Small intestine (tissue), 7 donors: Measurements from ENCODE around the gene PSD2. TPM values are rescaled to one million over a fixed set of nuclear protein-coding genes. Genes with fewer than 3 reads are reported as not detected.

ENCODE experiments used
- DNase-seq, 2 donors: peaks; one replicate each; pipeline versions ENCODE4 v3.0.0 to v3.0.0-alpha.2; 2013
- FAIRE-seq: peaks from 2 replicates; lab custom pipeline; 2012; peaks lifted over from hg19 to GRCh38; lab: Jason Lieb, UNC
- H3K27ac ChIP-seq, 3 donors: one replicate each; pipeline ENCODE4 v1.5.1; 2013; ENCODE audit warnings: low read length in 2 of 3, mild to moderate bottlenecking in 2 of 3, control low read depth in 1 of 3, inconsistent platforms in 1 of 3, low read depth in 1 of 3, moderate library complexity in 1 of 3
- H3K27me3 ChIP-seq, 3 donors: one replicate each; pipeline ENCODE4 v1.6.1; 2013; ENCODE audit warnings: low read length in 3 of 3, inconsistent platforms in 1 of 3; ENCODE audit not compliant: control insufficient read depth in 3 of 3, insufficient read depth in 3 of 3
- H3K36me3 ChIP-seq, 3 donors: one replicate each; pipeline ENCODE4 v1.6.1; 2013; ENCODE audit warnings: low read length in 3 of 3, inconsistent platforms in 1 of 3, low read depth in 1 of 3, mild to moderate bottlenecking in 1 of 3, moderate library complexity in 1 of 3; ENCODE audit not compliant: control insufficient read depth in 3 of 3, insufficient read depth in 2 of 3
- H3K4me1 ChIP-seq, 3 donors: one replicate each; pipeline ENCODE4 v1.6.1; 2013; ENCODE audit warnings: low read length in 2 of 3, inconsistent platforms in 1 of 3, low read depth in 1 of 3, mild to moderate bottlenecking in 1 of 3, moderate library complexity in 1 of 3; ENCODE audit not compliant: control insufficient read depth in 3 of 3, insufficient read depth in 2 of 3
- H3K4me3 ChIP-seq, 3 donors: one replicate each; pipeline ENCODE4 v1.5.1; 2013; ENCODE audit warnings: low read length in 3 of 3, control low read depth in 1 of 3, inconsistent platforms in 1 of 3, low read depth in 1 of 3, mild to moderate bottlenecking in 1 of 3, moderate library complexity in 1 of 3
- H3K9me3 ChIP-seq, 2 donors: one replicate each; pipeline ENCODE4 v1.6.1; 2013; ENCODE audit warnings: low read depth in 1 of 2, low read length in 1 of 2; ENCODE audit not compliant: control insufficient read depth in 2 of 2, insufficient read depth in 1 of 2
- WGBS, 3 donors: extraction: QIAGEN DNeasy Blood & Tissue Kit; methylation state at CpG; one replicate each; pipeline ENCODE4 v1.1.7; 2013; 5-methylcytosine and 5-hydroxymethylcytosine counted together
- polyA plus RNA-seq, 4 donors: library from polyadenylated mRNA; stranded (reverse) in 3 of 4; unstranded in 1 of 4; fragments of 200-250 nt in 3 of 4; fragments of 120-200 nt in 1 of 4; gene quantifications; one replicate each; pipeline versions ENCODE4 v1.2.1 to v1.2.3, GENCODE V29; 2013
- donor health status: healthy with polysubstance abuse.
- donor health status: control.
- donor health status: control.
- donor health status: Bipolar disorder and iron deficiency.
- donor health status: healthy.

The PSD2 gene
- polyA plus RNA-seq, 4 donors: 0.12 to 0.34 TPM; not detected in 2

DNA sequence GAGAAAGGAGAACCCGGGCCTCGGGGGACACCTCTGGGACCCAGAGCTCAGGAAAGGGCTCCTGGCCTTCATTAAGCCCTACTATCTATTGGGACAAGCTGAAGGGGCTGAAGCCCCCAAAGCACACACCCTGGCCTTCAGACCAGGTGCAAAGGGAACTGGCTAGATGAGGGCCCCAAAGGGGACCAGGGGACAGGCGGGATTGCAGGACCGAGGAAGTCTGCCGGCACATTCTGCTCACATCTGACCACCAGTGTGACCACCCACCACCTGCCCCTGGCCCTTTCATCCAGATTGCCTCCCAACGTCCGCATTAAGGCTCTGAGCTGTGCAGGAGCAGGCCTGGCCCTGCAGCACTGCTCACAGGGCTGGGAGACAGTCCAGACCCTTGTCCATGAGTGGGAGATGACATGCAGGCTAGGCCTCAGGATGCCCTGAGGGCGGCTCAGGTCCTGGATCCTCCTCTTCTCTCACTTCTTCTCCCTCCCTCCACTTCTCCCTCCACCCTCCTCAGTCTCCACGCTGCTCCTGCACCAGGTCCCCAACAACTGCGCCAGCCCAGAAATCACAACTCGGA lies 19.2 kb downstream of the PSD2 start:
- WGBS, 3 donors: 86 to 89% (median 89%) methylated on average over 11 of the region's 11 CpGs
- DNase-seq: no peak
- FAIRE-seq: no peak
- H3K27ac ChIP-seq: no peak overlapping the region
- H3K4me3 ChIP-seq: no peak overlapping the region
- peaks cover 0 to 2% (median 0%) of the 10 kb centered on the region in 3 donors for H3K27me3 ChIP-seq
- no peaks in the 10 kb centered on the region for H3K9me3 ChIP-seq
- H3K36me3 ChIP-seq: no peaks in the 10 kb centered on the region
- H3K4me1 ChIP-seq: no peaks in the 10 kb centered on the region

DNA sequence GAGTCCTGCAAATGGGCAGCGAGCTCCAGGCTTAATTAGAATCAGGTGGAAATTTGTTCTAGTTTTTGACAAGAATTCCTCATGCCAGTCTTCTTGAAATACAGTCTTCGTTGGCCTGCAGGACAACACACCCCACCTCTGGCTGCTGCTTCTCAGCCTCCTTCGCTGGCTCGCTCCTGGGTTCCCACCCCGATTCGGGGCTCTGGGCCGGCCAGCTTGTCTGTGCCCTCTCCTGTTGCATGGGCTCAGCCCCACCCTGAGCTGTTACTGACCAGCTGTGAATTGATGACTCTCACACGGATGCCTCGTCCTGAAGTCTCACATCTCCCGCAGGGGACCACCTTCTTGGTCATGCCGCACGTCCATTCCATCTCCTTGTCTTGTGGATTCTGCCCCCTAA lies 21.0 kb downstream of the PSD2 start:
- 84 to 88% (median 85%) methylated on average over 12 of the region's 12 CpGs for WGBS, 3 donors

DNA sequence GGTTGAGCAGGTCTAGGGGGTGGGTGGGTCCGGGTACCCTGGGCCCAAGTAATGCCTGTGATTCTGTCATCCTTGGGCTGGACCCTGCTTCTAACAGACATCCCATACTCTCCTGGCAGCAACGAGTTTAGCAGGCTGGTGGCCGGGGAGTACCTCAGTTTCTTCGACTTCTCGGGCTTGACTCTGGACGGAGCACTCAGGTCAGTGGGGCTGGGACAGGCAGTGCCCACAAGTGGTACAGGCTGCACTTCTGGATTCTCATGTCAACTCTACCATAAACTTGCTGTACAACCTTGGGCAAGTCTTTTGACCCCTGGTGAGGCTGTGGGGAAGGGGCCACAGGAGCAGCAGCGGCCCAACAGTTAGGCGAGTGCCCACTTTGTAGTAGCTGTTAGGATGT lies 21.8 kb downstream of the PSD2 start:
- Histone ChIP-seq H3K4me1 (no peaks in the 10 kb centered on the region), H3K27ac (no peak overlapping the region), H3K4me3 (no peak overlapping the region), H3K27me3 (peaks cover 0 to 2% (median 0%) of the 10 kb centered on the region in 3 donors), H3K9me3 (no peaks in the 10 kb centered on the region), H3K36me3 (no peaks in the 10 kb centered on the region)
- 81 to 88% (median 81%) methylated on average over 8 of the region's 8 CpGs for WGBS, 3 donors
- DNase-seq (no peak), FAIRE-seq (no peak)

More for the DNA sequence above, 21.0 kb downstream of the PSD2 start:
- no peak for FAIRE-seq
- peaks cover 0 to 2% (median 0%) of the 10 kb centered on the region in 3 donors for H3K27me3 ChIP-seq
- no peak for DNase-seq
- no peaks in the 10 kb centered on the region for H3K4me1 ChIP-seq
- no peaks in the 10 kb centered on the region for H3K36me3 ChIP-seq
- H3K4me3 ChIP-seq: no peak overlapping the region
- H3K9me3 ChIP-seq: no peaks in the 10 kb centered on the region
- no peak overlapping the region for H3K27ac ChIP-seq

DNA sequence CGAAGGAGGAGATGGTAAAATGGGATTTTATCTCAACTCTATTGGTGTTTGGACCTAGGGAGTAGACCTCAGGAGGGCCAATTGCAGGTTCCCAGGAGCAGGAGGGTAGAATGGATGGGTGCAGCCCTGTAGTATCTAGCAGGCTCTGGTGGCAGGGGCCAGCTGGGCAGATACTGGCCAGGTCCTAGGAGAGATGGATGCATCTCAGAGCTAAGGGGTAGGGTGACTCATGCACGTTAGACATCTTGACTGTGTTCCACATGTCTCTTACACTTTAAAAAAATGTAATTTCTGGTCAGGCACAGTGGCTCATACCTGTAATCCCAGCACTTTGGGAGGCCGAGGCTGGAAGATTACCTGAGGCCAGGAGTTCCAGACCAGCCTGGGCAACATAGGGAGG lies 22.4 kb downstream of the PSD2 start:
- Histone ChIP-seq H3K27ac (no peak overlapping the region), H3K27me3 (peaks cover 0 to 2% (median 0%) of the 10 kb centered on the region in 3 donors), H3K9me3 (no peaks in the 10 kb centered on the region), H3K4me3 (no peak overlapping the region), H3K4me1 (no peaks in the 10 kb centered on the region), H3K36me3 (no peaks in the 10 kb centered on the region)
- 57 to 80% (median 75%) methylated on average over 3 of the region's 3 CpGs for WGBS, 3 donors
- no peak for DNase-seq
- no peak for FAIRE-seq

DNA sequence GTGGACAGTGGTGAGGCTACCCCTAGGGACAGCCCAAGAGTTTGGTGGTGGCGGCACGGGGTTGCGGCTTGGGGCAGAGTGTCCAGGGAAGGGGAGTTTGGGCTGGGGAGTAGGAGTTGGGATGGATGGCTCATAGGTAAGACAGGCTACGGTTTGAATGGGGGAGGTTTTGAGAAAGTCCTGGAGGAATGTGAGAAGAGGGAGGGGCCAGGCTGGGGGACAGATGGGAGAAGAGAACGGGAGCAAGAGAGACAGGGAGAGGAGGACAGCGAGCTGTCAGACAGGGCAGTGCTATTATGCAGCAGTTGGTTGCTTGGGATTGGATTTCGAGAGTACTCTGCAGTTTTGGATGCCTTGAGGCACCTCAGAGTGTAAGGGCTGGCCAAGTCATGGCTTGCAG lies 24.5 kb downstream of the PSD2 start:
- no peak for FAIRE-seq
- WGBS, 3 donors: 60 to 64% (median 63%) methylated on average over 7 of the region's 7 CpGs
- Histone ChIP-seq H3K4me3 (no peak overlapping the region), H3K4me1 (no peaks in the 10 kb centered on the region), H3K27me3 (peaks cover 0 to 2% (median 0%) of the 10 kb centered on the region in 3 donors), H3K9me3 (no peaks in the 10 kb centered on the region), H3K36me3 (no peaks in the 10 kb centered on the region), H3K27ac (no peak overlapping the region)
- DNase-seq: no peak

DNA sequence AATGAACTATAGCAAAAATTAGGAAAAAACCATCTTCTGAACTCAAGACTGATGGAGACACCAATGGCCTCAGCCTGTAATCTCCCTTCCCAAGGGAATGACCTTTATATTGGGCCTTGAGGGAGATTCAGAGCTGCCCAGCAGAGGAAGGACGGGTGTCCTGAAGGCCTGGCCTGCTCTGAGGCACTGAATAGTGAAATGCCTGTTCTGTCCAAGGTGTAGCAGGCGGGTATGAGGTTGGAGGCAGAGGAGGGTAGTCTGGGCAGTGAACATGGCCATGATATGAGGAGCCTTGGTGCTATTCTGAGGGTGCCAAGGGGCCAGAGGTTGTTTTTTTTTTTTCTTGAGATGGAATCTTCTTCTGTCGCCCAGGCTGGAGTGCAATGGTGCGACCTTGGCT lies 25.0 kb downstream of the PSD2 start:
- Histone ChIP-seq H3K36me3 (no peaks in the 10 kb centered on the region), H3K27me3 (peaks cover 0 to 2% (median 0%) of the 10 kb centered on the region in 3 donors), H3K27ac (no peak overlapping the region), H3K9me3 (no peaks in the 10 kb centered on the region), H3K4me1 (no peaks in the 10 kb centered on the region), H3K4me3 (no peak overlapping the region)
- WGBS, 3 donors: 77 to 88% (median 84%) methylated on average over 3 to 4 of the region's 4 CpGs
- FAIRE-seq (no peak), DNase-seq (no peak)

DNA sequence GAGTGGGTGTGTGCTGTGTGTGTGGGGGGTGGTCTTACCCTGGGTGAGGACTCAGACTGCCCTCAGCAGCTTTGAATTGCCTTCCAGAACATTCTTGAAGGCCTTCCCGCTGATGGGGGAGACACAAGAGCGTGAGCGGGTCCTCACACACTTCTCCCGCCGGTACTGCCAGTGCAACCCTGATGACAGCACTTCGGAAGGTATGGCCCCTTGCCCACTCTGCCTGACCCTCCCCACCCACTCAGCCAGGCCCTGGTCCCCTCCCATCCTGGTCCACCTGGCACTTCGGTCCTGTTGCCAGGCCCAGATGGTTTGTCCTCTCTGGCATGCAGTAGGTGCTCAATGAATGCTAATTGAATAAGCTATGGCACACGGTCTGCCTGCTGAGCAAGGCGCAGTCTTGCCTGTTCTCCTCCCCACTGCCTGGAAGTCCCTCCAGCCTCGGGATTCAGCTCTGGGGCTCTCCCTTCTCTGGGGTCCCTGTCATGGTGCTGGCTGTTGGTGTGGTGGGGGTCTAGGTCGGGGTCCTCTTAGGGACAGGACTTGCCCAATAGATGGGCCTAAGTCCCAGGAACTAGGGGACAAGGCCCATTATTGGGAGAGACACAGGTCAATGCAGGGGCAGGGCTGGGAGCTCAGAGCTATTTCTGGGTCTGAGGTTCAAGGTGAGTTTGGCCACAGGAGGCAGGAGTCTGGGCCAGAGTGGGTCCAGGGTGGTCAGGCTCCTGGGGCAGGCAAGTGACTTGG lies 26.4 kb downstream of the PSD2 start:
- Histone ChIP-seq H3K9me3 (no peaks in the 10 kb centered on the region), H3K27me3 (peaks cover 0 to 2% (median 0%) of the 10 kb centered on the region in 3 donors), H3K27ac (no peak overlapping the region), H3K4me1 (no peaks in the 10 kb centered on the region), H3K36me3 (no peaks in the 10 kb centered on the region), H3K4me3 (no peak overlapping the region)
- FAIRE-seq: no peak
- no peak for DNase-seq
- WGBS, 3 donors: 85 to 89% (median 88%) methylated on average over 11 of the region's 11 CpGs

DNA sequence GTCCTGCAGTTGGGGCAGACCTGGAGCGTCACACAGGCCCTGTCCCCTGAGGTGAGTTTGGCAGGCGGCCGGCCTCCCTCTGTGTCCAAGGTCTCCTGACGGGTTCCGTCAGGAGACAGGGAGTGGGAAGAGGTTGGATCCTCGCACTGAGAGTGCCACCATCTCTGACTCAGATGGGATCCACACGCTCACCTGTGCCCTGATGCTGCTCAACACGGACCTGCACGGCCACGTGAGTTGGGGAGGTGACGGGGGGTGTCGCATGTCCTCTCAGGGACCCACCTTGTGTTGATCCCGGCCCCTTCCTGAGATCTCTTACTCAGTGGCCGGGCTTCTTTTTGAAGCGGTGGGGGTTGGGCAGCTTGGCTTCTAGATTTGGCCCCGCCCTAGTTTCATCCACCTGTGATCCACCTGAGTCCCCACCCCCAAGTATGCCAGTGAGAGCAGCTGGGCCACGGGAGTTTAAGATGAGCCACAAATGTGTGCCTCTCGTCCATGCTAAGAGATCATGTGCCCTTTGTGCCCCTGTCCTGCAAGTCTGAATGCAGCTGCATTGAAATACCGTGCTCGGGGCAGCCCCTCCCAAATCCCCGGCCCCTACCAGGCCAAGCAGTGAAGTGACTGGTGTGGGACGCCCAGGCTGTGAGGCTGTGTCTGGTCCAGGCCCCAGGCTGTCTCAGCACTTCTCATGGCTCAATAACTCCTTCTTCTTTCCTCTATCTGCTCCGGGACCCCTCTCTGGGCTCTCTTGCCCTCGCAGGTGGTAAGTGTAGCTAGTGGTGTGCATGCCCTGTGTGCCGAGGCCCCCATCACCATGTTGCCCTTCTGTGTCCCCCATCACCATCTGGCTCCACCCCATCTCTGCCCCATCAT lies 27.2 kb downstream of the PSD2 start:
- Histone ChIP-seq H3K27me3 (peaks cover 0 to 2% (median 0%) of the 10 kb centered on the region in 3 donors), H3K4me3 (no peak overlapping the region), H3K27ac (no peak overlapping the region), H3K9me3 (no peaks in the 10 kb centered on the region), H3K36me3 (no peaks in the 10 kb centered on the region), H3K4me1 (no peaks in the 10 kb centered on the region)
- WGBS, 3 donors: 74 to 83% (median 81%) methylated on average over 24 to 25 of the region's 25 CpGs
- FAIRE-seq (no peak), DNase-seq (no peak)
